Measurements from ENCODE around the gene FHOD3. TPM values are rescaled to one million over a fixed set of nuclear protein-coding genes. Genes with fewer than 3 reads are reported as not detected.

Gene FHOD3
- total RNA-seq, 1 experiment from 2014 or later = 2.9 TPM

DNA sequence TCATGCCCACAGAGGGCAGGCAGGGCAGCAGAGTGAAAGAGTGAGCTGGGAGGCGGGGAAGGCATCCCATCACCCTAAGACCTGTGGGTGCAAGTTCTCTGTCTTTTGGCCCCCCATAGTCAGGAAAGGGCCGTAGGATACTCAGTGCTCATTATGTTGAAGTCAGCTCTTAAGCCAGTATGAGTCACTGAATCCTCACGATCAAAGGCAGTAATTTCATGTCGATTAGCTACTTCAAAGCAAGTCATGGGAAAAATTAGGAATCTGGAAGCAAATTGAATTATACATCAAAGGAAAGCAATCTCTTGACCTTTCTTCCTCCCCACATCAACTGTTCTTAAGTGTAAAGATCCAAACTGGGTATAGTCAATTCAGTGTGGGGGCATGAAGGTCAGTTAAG lies 178.9 kb downstream of the FHOD3 start:
- peaks cover 47% of the 10 kb centered on the region for H3K27me3 Mint-ChIP-seq (ENCODE audit: unreplicated experiment)
- TF ChIP-seq, protein P1, sequence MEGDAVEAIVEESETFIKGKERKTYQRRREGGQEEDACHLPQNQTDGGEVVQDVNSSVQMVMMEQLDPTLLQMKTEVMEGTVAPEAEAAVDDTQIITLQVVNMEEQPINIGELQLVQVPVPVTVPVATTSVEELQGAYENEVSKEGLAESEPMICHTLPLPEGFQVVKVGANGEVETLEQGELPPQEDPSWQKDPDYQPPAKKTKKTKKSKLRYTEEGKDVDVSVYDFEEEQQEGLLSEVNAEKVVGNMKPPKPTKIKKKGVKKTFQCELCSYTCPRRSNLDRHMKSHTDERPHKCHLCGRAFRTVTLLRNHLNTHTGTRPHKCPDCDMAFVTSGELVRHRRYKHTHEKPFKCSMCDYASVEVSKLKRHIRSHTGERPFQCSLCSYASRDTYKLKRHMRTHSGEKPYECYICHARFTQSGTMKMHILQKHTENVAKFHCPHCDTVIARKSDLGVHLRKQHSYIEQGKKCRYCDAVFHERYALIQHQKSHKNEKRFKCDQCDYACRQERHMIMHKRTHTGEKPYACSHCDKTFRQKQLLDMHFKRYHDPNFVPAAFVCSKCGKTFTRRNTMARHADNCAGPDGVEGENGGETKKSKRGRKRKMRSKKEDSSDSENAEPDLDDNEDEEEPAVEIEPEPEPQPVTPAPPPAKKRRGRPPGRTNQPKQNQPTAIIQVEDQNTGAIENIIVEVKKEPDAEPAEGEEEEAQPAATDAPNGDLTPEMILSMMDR (IDR thresholded peaks at IDR 0.05; ENCODE audit: unreplicated experiment) = no peak
- H3K9me3 Mint-ChIP-seq (ENCODE audit: low read depth, unreplicated experiment) = peaks cover 3% of the 10 kb centered on the region
- DNase-seq = no peak
- H3K4me1 Mint-ChIP-seq (ENCODE audit: low read depth, unreplicated experiment) = no peaks in the 10 kb centered on the region
- H3K36me3 Mint-ChIP-seq (ENCODE audit: insufficient read depth, unreplicated experiment) = no peaks in the 10 kb centered on the region
- intact Hi-C loops (cut with micrococcal nuclease; ENCODE audit: unreplicated experiment) = no loop called here
- CTCF ChIA-PET = no interaction called here
- BruUV-seq (replicated peaks) = no TSS peak
- H3K27ac Mint-ChIP-seq (ENCODE audit: unreplicated experiment) = no peak overlapping the region
- no peak overlapping the region for H3K4me3 Mint-ChIP-seq (ENCODE audit: low read depth, unreplicated experiment)

DNA sequence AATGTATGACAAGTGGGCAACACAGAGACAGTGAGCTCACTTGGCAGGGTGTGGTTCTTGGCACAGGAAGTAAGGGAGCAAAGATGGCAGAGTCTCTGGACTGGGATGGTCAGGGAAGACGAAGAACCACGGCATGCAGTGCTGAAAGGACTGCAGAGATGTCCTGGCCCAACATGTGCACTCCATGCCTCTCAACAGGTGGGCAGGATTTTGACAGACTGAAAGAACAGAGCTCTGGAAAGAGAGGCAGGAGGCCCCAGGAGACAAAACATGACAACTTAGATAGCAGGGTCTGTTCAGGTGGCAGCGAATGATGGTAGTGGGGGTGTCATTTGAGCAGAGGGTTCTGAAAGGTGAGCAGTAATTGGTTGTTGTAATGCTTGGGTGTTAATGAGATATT lies 180.3 kb downstream of the FHOD3 start:
- Mint-ChIP-seq H3K36me3 (ENCODE audit: insufficient read depth, unreplicated experiment) (peaks cover 3% of the 10 kb centered on the region), H3K4me1 (ENCODE audit: low read depth, unreplicated experiment) (no peaks in the 10 kb centered on the region), H3K27me3 (ENCODE audit: unreplicated experiment) (peaks cover 56% of the 10 kb centered on the region), H3K9me3 (ENCODE audit: low read depth, unreplicated experiment) (peaks cover 3% of the 10 kb centered on the region), H3K4me3 (ENCODE audit: low read depth, unreplicated experiment) (no peak overlapping the region), H3K27ac (ENCODE audit: unreplicated experiment) (no peak overlapping the region)
- TF ChIP-seq, protein P1 (IDR thresholded peaks at IDR 0.05; ENCODE audit: unreplicated experiment) = no peak
- CTCF ChIA-PET = interaction anchor here (0.6 to 0.7 kb wide), 2 partner anchors 29 to 269 kb away, joined by 3 to 4 read pairs; no protein-coding TSS in a partner anchor
- intact Hi-C loops (cut with micrococcal nuclease; ENCODE audit: unreplicated experiment) = no loop called here
- DNase-seq = no peak
- no TSS peak for BruUV-seq (replicated peaks)

DNA sequence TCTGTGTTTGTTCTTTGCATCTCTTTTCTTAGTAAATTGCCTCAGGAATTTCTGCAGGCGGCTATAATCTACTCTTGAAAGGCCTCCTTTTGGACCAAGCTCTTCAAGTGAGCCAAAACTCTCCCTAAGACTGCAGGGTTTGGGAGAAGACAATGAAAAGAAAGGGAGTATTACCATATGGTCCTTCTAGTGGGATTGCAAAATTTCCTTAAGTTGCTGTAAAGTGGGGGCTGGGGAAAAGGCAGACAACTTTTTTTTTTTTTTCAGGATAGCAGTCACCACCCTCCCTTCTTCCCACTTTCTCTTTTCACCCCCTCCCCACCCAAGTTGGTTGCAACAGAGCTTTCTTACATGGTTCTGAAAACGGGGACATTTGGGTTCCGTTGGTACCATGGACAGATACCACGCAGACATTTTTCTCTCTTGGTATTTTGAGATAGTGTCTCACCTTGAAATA lies 183.7 kb downstream of the FHOD3 start:
- H3K36me3 Mint-ChIP-seq (ENCODE audit: insufficient read depth, unreplicated experiment) = peaks cover 5% of the 10 kb centered on the region
- TF ChIP-seq, protein P1 (IDR thresholded peaks at IDR 0.05; ENCODE audit: unreplicated experiment) = no peak
- intact Hi-C loops (cut with micrococcal nuclease; ENCODE audit: unreplicated experiment) = no loop called here
- H3K4me3 Mint-ChIP-seq (ENCODE audit: low read depth, unreplicated experiment) = no peak overlapping the region
- DNase-seq = no peak
- H3K9me3 Mint-ChIP-seq (ENCODE audit: low read depth, unreplicated experiment) = peaks cover 3% of the 10 kb centered on the region
- no peaks in the 10 kb centered on the region for H3K4me1 Mint-ChIP-seq (ENCODE audit: low read depth, unreplicated experiment)
- CTCF ChIA-PET = interaction anchor here (0.7 kb wide), 1 partner anchor 1047 kb away, joined by 3 read pairs; no protein-coding TSS in a partner anchor
- no peak overlapping the region for H3K27ac Mint-ChIP-seq (ENCODE audit: unreplicated experiment)
- peaks cover 50% of the 10 kb centered on the region for H3K27me3 Mint-ChIP-seq (ENCODE audit: unreplicated experiment)
- BruUV-seq (replicated peaks) = no TSS peak

DNA sequence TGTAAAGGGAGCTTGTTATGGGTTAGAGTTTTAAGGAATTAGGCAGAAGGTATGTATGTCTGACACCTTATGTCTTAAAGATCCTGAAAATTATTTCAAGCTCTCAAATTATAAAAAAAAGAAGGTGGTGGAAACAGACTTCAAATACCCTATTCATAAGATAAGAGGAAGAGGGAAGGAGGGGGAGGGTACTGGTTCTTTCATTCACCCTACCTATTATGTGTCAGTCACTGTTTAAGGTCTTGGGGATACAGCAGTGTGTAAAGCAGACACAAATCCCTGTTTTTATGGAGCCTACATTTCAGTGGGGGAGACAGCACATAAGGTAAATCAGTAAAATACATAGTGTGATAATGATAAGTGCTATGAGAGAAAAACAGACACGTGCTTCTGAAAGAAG lies 184.4 kb downstream of the FHOD3 start:
- Mint-ChIP-seq H3K27me3 (ENCODE audit: unreplicated experiment) (peaks cover 43% of the 10 kb centered on the region), H3K36me3 (ENCODE audit: insufficient read depth, unreplicated experiment) (peaks cover 5% of the 10 kb centered on the region), H3K27ac (ENCODE audit: unreplicated experiment) (no peak overlapping the region), H3K4me3 (ENCODE audit: low read depth, unreplicated experiment) (no peak overlapping the region), H3K4me1 (ENCODE audit: low read depth, unreplicated experiment) (no peaks in the 10 kb centered on the region), H3K9me3 (ENCODE audit: low read depth, unreplicated experiment) (peaks cover under 1% of the 10 kb centered on the region)
- TF ChIP-seq, protein P1 (IDR thresholded peaks at IDR 0.05; ENCODE audit: unreplicated experiment) = no peak
- intact Hi-C loops (cut with micrococcal nuclease; ENCODE audit: unreplicated experiment) = no loop called here
- DNase-seq = no peak
- CTCF ChIA-PET = no interaction called here
- BruUV-seq (replicated peaks) = no TSS peak
